NB4 (cell line): ENCODE data around the gene ARID4A.

Experiments
- MAX ChIP-seq: IDR thresholded peaks from 2 replicates; pipeline ENCODE4 v1.6.1; 2011; ENCODE audit warnings: low read depth, low read length
- MYC ChIP-seq: IDR thresholded peaks from 2 replicates; pipeline ENCODE4 v1.6.1; 2011; ENCODE audit warnings: low read depth, low read length
- POLR2A ChIP-seq: IDR thresholded peaks from 2 replicates; pipeline ENCODE4 v1.6.1; 2011; ENCODE audit warnings: mild to moderate bottlenecking; ENCODE audit not compliant: insufficient read length; ENCODE audit errors: extremely low read depth
- TF ChIP-seq, protein P1 (sequence below): IDR thresholded peaks from one replicate; pipeline ENCODE4 v1.5.1; 2012; ENCODE audit warnings: low read depth, low read length

- TF ChIP-seq POLR2A = no peak
- TF ChIP-seq, protein P1, sequence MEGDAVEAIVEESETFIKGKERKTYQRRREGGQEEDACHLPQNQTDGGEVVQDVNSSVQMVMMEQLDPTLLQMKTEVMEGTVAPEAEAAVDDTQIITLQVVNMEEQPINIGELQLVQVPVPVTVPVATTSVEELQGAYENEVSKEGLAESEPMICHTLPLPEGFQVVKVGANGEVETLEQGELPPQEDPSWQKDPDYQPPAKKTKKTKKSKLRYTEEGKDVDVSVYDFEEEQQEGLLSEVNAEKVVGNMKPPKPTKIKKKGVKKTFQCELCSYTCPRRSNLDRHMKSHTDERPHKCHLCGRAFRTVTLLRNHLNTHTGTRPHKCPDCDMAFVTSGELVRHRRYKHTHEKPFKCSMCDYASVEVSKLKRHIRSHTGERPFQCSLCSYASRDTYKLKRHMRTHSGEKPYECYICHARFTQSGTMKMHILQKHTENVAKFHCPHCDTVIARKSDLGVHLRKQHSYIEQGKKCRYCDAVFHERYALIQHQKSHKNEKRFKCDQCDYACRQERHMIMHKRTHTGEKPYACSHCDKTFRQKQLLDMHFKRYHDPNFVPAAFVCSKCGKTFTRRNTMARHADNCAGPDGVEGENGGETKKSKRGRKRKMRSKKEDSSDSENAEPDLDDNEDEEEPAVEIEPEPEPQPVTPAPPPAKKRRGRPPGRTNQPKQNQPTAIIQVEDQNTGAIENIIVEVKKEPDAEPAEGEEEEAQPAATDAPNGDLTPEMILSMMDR = no peak
- no peak for TF ChIP-seq MAX
- TF ChIP-seq MYC = no peak
Observed at GRCh38 chr14:58276208-58276607, 22.1 kb upstream of the ARID4A start.
